ENCODE data around the gene CAB39L. TPM values are rescaled to one million over a fixed set of nuclear protein-coding genes. Genes with fewer than 3 reads are reported as not detected.

Gene CAB39L
- total and polyA plus RNA-seq, 2 donors (not counting 3 experiments of a cell fraction or from before 2014, with no cell fraction given) = 3.1 to 7.2 TPM

DNA sequence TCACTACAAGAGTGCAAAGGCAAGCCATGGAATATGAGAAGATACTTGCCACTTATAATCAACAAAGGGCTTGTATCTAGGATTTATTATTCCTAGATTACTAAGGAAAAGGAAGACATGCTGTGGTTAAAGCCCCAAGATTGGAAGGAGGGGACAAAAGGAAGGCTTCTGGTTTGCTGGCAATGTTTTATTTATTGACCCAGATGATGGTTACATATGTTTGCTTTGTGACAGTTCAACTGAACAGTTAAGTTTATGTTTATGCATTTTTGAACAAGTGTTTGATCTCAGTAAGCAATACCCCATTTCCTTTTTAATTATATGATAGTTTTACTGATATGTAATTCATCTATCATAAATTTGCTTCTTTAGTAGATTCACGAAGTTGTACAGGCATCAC lies 155.9 kb downstream of the CAB39L start:
- no peaks in the 10 kb centered on the region for H3K79me2 ChIP-seq (ENCODE audit: control insufficient read depth, insufficient read depth, low read length)
- BruUV-seq (replicated peaks) = no TSS peak
- intact Hi-C loops (cut with micrococcal nuclease) = no loop called here

DNA sequence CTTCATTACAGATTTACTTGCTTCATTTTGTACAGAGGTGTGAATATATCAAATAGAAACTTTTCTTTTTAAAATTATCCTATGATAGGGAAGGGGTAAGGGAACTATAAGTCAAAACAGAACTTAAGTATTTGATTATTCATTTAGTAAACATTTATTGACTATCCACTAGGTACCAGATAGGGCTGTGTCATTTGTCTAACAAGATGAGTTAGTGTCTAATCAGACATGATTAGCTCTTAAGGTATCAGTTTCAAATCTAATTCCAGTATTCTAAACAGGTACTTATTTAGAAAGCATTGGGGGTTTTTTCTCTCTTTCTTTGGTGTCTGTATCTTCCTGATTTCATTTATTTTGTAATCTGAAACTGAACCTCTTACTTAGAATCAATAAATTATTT lies 164.0 kb downstream of the CAB39L start:
- TF ChIP-seq MYC (IDR thresholded peaks at IDR 0.05; ENCODE audit: low read depth, low read length) = no peak
- no peak for TF ChIP-seq EZH2 (IDR thresholded peaks at IDR 0.05; ENCODE audit: borderline replicate concordance, low read depth, low read length, severe bottlenecking)
- no peak for TF ChIP-seq GATA2 (IDR thresholded peaks at IDR 0.05; ENCODE audit: insufficient read depth, insufficient read length, low read depth, low read length)
- TF ChIP-seq, protein P1, sequence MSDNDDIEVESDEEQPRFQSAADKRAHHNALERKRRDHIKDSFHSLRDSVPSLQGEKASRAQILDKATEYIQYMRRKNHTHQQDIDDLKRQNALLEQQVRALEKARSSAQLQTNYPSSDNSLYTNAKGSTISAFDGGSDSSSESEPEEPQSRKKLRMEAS (IDR thresholded peaks at IDR 0.05; ENCODE audit: insufficient read depth, insufficient read length) = no peak
- no peak for TF ChIP-seq POLR2AphosphoS5 (IDR thresholded peaks at IDR 0.05; ENCODE audit: insufficient read depth, low read depth, low read length)
- TF ChIP-seq POLR2A (IDR thresholded peaks at IDR 0.05; ENCODE audit: low read depth, low read length) = no peak
- TF ChIP-seq, protein P2, sequence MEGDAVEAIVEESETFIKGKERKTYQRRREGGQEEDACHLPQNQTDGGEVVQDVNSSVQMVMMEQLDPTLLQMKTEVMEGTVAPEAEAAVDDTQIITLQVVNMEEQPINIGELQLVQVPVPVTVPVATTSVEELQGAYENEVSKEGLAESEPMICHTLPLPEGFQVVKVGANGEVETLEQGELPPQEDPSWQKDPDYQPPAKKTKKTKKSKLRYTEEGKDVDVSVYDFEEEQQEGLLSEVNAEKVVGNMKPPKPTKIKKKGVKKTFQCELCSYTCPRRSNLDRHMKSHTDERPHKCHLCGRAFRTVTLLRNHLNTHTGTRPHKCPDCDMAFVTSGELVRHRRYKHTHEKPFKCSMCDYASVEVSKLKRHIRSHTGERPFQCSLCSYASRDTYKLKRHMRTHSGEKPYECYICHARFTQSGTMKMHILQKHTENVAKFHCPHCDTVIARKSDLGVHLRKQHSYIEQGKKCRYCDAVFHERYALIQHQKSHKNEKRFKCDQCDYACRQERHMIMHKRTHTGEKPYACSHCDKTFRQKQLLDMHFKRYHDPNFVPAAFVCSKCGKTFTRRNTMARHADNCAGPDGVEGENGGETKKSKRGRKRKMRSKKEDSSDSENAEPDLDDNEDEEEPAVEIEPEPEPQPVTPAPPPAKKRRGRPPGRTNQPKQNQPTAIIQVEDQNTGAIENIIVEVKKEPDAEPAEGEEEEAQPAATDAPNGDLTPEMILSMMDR (IDR thresholded peaks at IDR 0.05; ENCODE audit: extremely low read depth in 1 of 2, insufficient read depth in 1 of 2, low read depth in 1 of 2, low read length in 2 of 2) = no peak
- TF ChIP-seq FOS (IDR thresholded peaks at IDR 0.05; ENCODE audit: borderline replicate concordance, insufficient read depth, low read length) = no peak
- no peak for TF ChIP-seq JUN (IDR thresholded peaks at IDR 0.05; ENCODE audit: borderline replicate concordance, insufficient read depth, insufficient read length, low read depth)
- H3K9me1 ChIP-seq (replicated peaks; ENCODE audit: control insufficient read depth, extremely low read depth, insufficient read depth, low read length) = no peaks in the 10 kb centered on the region
- intact Hi-C loops (cut with micrococcal nuclease) (loop anchor here (5.0 kb wide), 2 partner anchors 303 to 683 kb away; partner anchors contain the start of gene FNDC3A), dilution Hi-C loops (cut with MboI; ENCODE audit: extremely low pct_ligation_motif_present, low sequenced_read_pairs) (no loop called here)
- FAIRE-seq (no peak), DNase-seq (ENCODE audit: low read depth, low spot score) (no peak)
- no peak overlapping the region for H3K9ac ChIP-seq (replicated peaks; ENCODE audit: extremely low read depth, insufficient read depth, low read length)
- no peak overlapping the region for H3K4me3 ChIP-seq (replicated peaks in 1 of 3; ENCODE audit: insufficient read depth in 1 of 3, low read depth in 1 of 3, low read length in 3 of 3)
- H4K20me1 ChIP-seq (replicated peaks; ENCODE audit: control insufficient read depth, extremely low read depth, insufficient read depth, low read length) = no peaks in the 10 kb centered on the region
- BruUV-seq (replicated peaks) = no TSS peak
- ChIA-PET POLR2A (no interaction called here), CTCF (interaction anchor here (1.1 to 8.0 kb wide), 17 partner anchors 11 to 327 kb away, joined by 3 to 123 read pairs (median 7); partner anchors contain the start of gene CDADC1)
- no peak overlapping the region for H3K4me2 ChIP-seq (ENCODE audit: insufficient read depth, low read length)
- H3K27me3 ChIP-seq (ENCODE audit: control insufficient read depth in 2 of 2, insufficient read depth in 2 of 2, low read length in 2 of 2) = no peaks in the 10 kb centered on the region
- no peaks in the 10 kb centered on the region for H3K36me3 ChIP-seq (ENCODE audit: control insufficient read depth in 2 of 2, extremely low read depth in 1 of 2, insufficient read depth in 2 of 2, low read length in 2 of 2)
- H3K79me2 ChIP-seq (ENCODE audit: control insufficient read depth, insufficient read depth, low read length) = no peaks in the 10 kb centered on the region
- no peak overlapping the region for H3K27ac ChIP-seq (ENCODE audit: insufficient read depth, low read depth, low read length)
- no peaks in the 10 kb centered on the region for H3K4me1 ChIP-seq (ENCODE audit: control insufficient read depth, extremely low read depth, insufficient read depth, low read length)
- H3K9me3 ChIP-seq (replicated peaks; ENCODE audit: control insufficient read depth, insufficient read depth, low read length) = no peaks in the 10 kb centered on the region
- H2AFZ ChIP-seq (ENCODE audit: low read depth, low read length) = no peak overlapping the region

More for the DNA sequence above, 155.9 kb downstream of the CAB39L start:
- Histone ChIP-seq H3K9me1 (replicated peaks; ENCODE audit: control insufficient read depth, extremely low read depth, insufficient read depth, low read length) (no peaks in the 10 kb centered on the region), H3K4me1 (ENCODE audit: control insufficient read depth, extremely low read depth, insufficient read depth, low read length) (peaks cover 5% of the 10 kb centered on the region), H3K36me3 (ENCODE audit: control insufficient read depth in 2 of 2, extremely low read depth in 1 of 2, insufficient read depth in 2 of 2, low read length in 2 of 2) (no peaks in the 10 kb centered on the region), H3K4me3 (replicated peaks in 1 of 3; ENCODE audit: insufficient read depth in 1 of 3, low read depth in 1 of 3, low read length in 3 of 3) (no peak overlapping the region), H3K27me3 (ENCODE audit: control insufficient read depth in 2 of 2, insufficient read depth in 2 of 2, low read length in 2 of 2) (no peaks in the 10 kb centered on the region), H3K9me3 (replicated peaks; ENCODE audit: control insufficient read depth, insufficient read depth, low read length) (no peaks in the 10 kb centered on the region), H3K4me2 (ENCODE audit: insufficient read depth, low read length) (no peak overlapping the region), H2AFZ (ENCODE audit: low read depth, low read length) (no peak overlapping the region), H3K9ac (replicated peaks; ENCODE audit: extremely low read depth, insufficient read depth, low read length) (no peak overlapping the region), H3K27ac (ENCODE audit: insufficient read depth, low read depth, low read length) (no peak overlapping the region), H4K20me1 (replicated peaks; ENCODE audit: control insufficient read depth, extremely low read depth, insufficient read depth, low read length) (no peaks in the 10 kb centered on the region)
- TF ChIP-seq MYC (IDR thresholded peaks at IDR 0.05; ENCODE audit: low read depth, low read length) = no peak
- FAIRE-seq (no peak), DNase-seq (ENCODE audit: low read depth, low spot score) (no peak)
- ChIA-PET CTCF (interaction anchor here (1.2 kb wide), 1 partner anchor 319 kb away, joined by 3 read pairs; no protein-coding TSS in a partner anchor), POLR2A (no interaction called here)
- dilution Hi-C loops (cut with MboI; ENCODE audit: extremely low pct_ligation_motif_present, low sequenced_read_pairs) = no loop called here

Measured in endothelial cell of umbilical vein (primary cell).